Kidney (tissue), 14 donors: Measurements from ENCODE around the gene CBLB. TPM values are rescaled to one million over a fixed set of nuclear protein-coding genes. Genes with fewer than 3 reads are reported as not detected.
"Not testable (repeated sequence)": the region's sequence is repeated elsewhere in the genome, so short reads cannot be mapped to it uniquely, and the experiment has no call there.

ENCODE experiments used
- DNase-seq, 5 donors: peaks; one replicate each; pipeline ENCODE4 v3.0.0-alpha.2; 2013 to 2020
- FAIRE-seq: peaks from 2 replicates; lab custom pipeline; 2012; peaks lifted over from hg19 to GRCh38; lab: Jason Lieb, UNC
- H3K27ac ChIP-seq, 2 donors: one replicate each; pipeline ENCODE4 v1.7.0; 2013; ENCODE audit warnings: low read depth in 2 of 2, low read length in 2 of 2, inconsistent platforms in 1 of 2
- H3K27me3 ChIP-seq: one replicate; pipeline ENCODE4 v1.7.1; 2013; ENCODE audit warnings: low read length, inconsistent platforms; ENCODE audit not compliant: control insufficient read depth, insufficient read depth
- H3K36me3 ChIP-seq, 3 donors: one replicate each; pipeline versions ENCODE4 v1.7.0 to v1.7.1; 2013; ENCODE audit warnings: low read length in 3 of 3, control low read depth in 1 of 3, inconsistent platforms in 1 of 3; ENCODE audit not compliant: insufficient read depth in 3 of 3, control insufficient read depth in 2 of 3
- H3K4me1 ChIP-seq, 3 donors: one replicate each; pipeline versions ENCODE4 v1.7.0 to v1.7.1; 2013; ENCODE audit warnings: low read length in 3 of 3, inconsistent platforms in 1 of 3, low read depth in 1 of 3; ENCODE audit not compliant: control insufficient read depth in 2 of 3, insufficient read depth in 2 of 3
- H3K4me3 ChIP-seq, 3 donors: one replicate each; pipeline versions ENCODE4 v1.7.0 to v1.8.1; 2013; ENCODE audit warnings: low read length in 3 of 3, control low read depth in 1 of 3, inconsistent platforms in 1 of 3
- H3K9ac ChIP-seq, 3 donors: one replicate each; pipeline versions ENCODE4 v1.7.0 to v1.7.1; 2013; ENCODE audit warnings: low read length in 3 of 3, control low read depth in 1 of 3, inconsistent platforms in 1 of 3
- H3K9me3 ChIP-seq, 3 donors: one replicate each; pipeline versions ENCODE4 v1.7.0 to v1.7.1; 2013; ENCODE audit warnings: low read length in 3 of 3, control low read depth in 1 of 3, inconsistent platforms in 1 of 3; ENCODE audit not compliant: control insufficient read depth in 2 of 3, insufficient read depth in 1 of 3
- CTCF ChIP-seq: IDR thresholded peaks from 3 replicates; pipeline ENCODE4 v1.5.1; 2012; ENCODE audit warnings: mild to moderate bottlenecking, moderate library complexity, borderline replicate concordance; ENCODE audit not compliant: insufficient read depth; ENCODE audit errors: extremely low read depth
- intact Hi-C: fragments of 100-400 bp; cut with DNase I; formaldehyde crosslinking; loops from one replicate; pipeline ENCODE4 v1.11.1; 2022
- polyA plus RNA-seq: library from polyadenylated mRNA; stranded (reverse); fragments of 350-450 nt; fragmentation: Illumina TruSeq; extraction: RNeasy Lipid Tissue Mini Kit (QIAGEN cat#74804); gene quantifications from one replicate; pipeline ENCODE4 v1.2.3, GENCODE V29; 2014; ENCODE audit warnings: low read depth, low replicate concordance; ENCODE audit not compliant: insufficient read depth
- total RNA-seq: library from RNA; stranded (reverse); fragmentation: NEBNext Ultra II Directional; extraction: Animal tissue kit (Norgen Biotek cat#: 25700); gene quantifications from one replicate; pipeline ENCODE4 v1.2.1, GENCODE V29; 2021
- donor health status: control.
- donor health status: control.
- donor health status: control.
- donor health status: control.
- donor health status: control.
- donor health status: DM: yes; HTN: yes; CAD: no.
- donor health status: Normal renal cell carcinoma (clear cell type).

CBLB gene
- total and polyA plus RNA-seq, 2 donors from 2014 or later, result 7.7 to 48.4 TPM

DNA sequence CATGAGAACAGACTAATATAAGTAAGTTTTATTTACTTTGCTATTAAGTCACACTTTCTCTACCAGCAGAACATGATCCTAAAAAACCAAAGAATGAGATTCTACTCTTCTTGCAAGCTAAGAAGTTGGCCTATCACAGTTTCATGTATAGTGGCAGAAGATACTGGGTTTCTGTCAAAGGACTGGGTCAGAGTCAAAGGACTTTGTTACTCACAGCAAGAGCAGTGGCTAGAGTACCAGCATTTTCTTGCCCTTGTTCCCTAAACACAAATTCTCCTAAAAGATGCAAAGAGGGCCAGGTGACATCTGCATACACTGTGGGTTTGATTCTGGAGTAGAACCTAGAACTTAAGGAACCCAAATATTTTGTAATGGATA, 105.2 kb downstream of the CBLB start:
- no peaks in the 10 kb centered on the region for H3K27me3 ChIP-seq
- peaks cover 0 to 8% (median 0%) of the 10 kb centered on the region in 3 donors for H3K9me3 ChIP-seq
- no peak for DNase-seq
- peaks cover 2 to 5% (median 4%) of the 10 kb centered on the region in 3 donors for H3K36me3 ChIP-seq
- H3K4me1 ChIP-seq, result no peaks in the 10 kb centered on the region
- FAIRE-seq, result no peak
- no peak overlapping the region for H3K9ac ChIP-seq
- H3K27ac ChIP-seq, result no peak overlapping the region
- no peak overlapping the region for H3K4me3 ChIP-seq
- intact Hi-C loops, result no loop called here
- TF ChIP-seq CTCF, result no peak

GRCh38 chr3:105762749-105763658, 105.8 kb downstream of the CBLB start:
- H3K4me3 ChIP-seq, result no peak overlapping the region
- intact Hi-C loops, result no loop called here
- no peak for TF ChIP-seq CTCF
- H3K4me1 ChIP-seq, result no peaks in the 10 kb centered on the region
- DNase-seq (no peak), FAIRE-seq (no peak)
- H3K9ac ChIP-seq, result no peak overlapping the region
- H3K27ac ChIP-seq, result no peak overlapping the region
- H3K27me3 ChIP-seq, result no peaks in the 10 kb centered on the region
- H3K9me3 ChIP-seq, result peaks cover 0 to 10% (median 0%) of the 10 kb centered on the region in 3 donors
- H3K36me3 ChIP-seq, result peaks cover 2 to 9% (median 5%) of the 10 kb centered on the region in 3 donors

GRCh38 chr3:105762214-105762613, 106.6 kb downstream of the CBLB start:
- intact Hi-C loops, DNase-seq, H3K4me3 ChIP-seq, FAIRE-seq, H3K9me3 ChIP-seq, H3K27me3 ChIP-seq, H3K36me3 ChIP-seq, H3K9ac ChIP-seq, H3K27ac ChIP-seq, H3K4me1 ChIP-seq: not testable (repeated sequence)

DNA sequence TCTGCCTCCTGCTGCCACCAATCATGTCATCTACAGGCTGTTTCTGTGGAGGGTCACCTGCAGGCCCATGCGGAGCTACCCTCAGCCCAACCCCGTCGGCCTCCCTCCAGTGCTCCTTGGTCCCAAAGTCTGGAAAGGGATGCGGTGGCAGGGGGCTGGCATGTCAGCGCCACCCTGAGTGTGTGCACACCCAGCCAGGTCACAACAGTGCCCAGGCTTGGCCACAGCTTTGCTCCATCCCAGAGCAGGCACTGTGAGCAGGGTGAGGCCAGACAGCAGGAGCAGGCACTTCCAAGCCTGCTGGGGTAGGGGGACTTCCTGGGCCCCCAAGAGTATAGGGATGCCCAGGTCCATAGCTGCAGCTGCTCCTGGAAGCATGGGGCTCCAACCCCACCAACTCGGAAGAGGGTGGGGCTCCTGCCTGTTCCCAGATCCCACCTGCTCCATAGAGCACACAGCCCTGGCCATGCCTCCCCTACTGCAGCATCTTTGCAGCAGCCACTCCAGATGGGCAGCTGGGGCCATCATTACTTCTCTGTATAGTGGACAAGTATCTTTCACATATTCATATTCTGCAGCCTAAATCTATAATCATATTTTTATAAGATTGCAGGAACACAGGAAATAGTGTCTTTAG, 109.3 kb downstream of the CBLB start:
- Histone ChIP-seq H3K9me3 (peaks cover 0 to 10% (median 0%) of the 10 kb centered on the region in 3 donors), H3K27me3 (no peaks in the 10 kb centered on the region), H3K9ac (no peak overlapping the region), H3K4me1 (no peaks in the 10 kb centered on the region), H3K27ac (no peak overlapping the region), H3K36me3 (peaks cover 2 to 9% (median 5%) of the 10 kb centered on the region in 3 donors), H3K4me3 (no peak overlapping the region)
- FAIRE-seq, result no peak
- TF ChIP-seq CTCF, result no peak
- intact Hi-C loops, result no loop called here
- DNase-seq, result no peak
